SIG-M5 treated with dmso at 0.1 percent for 504 hours (cell line): ENCODE data around the gene ENDOD1.

Source experiments
- DNase-seq: peaks from one replicate; lab custom pipeline; 2025; ENCODE audit not compliant: unreplicated experiment; lab: John Stamatoyannopoulos, UW

ENDOD1 gene

GRCh38 chr11:95074792-95075563 lies 14.7 kb upstream of the ENDOD1 start:
- no peak for DNase-seq

GRCh38 chr11:95076416-95076815 lies 13.2 kb upstream of the ENDOD1 start:
- DNase-seq = peak; percentile 52

GRCh38 chr11:95076981-95077380 lies 12.7 kb upstream of the ENDOD1 start:
- no peak for DNase-seq

- no peak for DNase-seq
These were observed 11.1 kb upstream of the ENDOD1 start for GRCh38 chr11:95078526-95078925.

GRCh38 chr11:95081010-95081409 lies 8.6 kb upstream of the ENDOD1 start:
- DNase-seq = no peak

- DNase-seq = no peak
These were observed 8.2 kb upstream of the ENDOD1 start for GRCh38 chr11:95081412-95081811.

- DNase-seq = no peak
These were observed 7.1 kb upstream of the ENDOD1 start for GRCh38 chr11:95082576-95083001.

GRCh38 chr11:95084509-95084908 lies 5.1 kb upstream of the ENDOD1 start:
- no peak for DNase-seq

GRCh38 chr11:95085117-95085816 lies 4.4 kb upstream of the ENDOD1 start:
- no peak for DNase-seq

- DNase-seq = no peak
These were observed 3.5 kb upstream of the ENDOD1 start for GRCh38 chr11:95086151-95086550.

- no peak for DNase-seq
These were observed 2.6 kb upstream of the ENDOD1 start for GRCh38 chr11:95086836-95087570.

- DNase-seq = peak; percentile 48
These were observed 563 bp upstream of the ENDOD1 start for GRCh38 chr11:95088946-95089619.

GRCh38 chr11:95091663-95092180 lies 2.1 kb downstream of the ENDOD1 start:
- DNase-seq = no peak

GRCh38 chr11:95092549-95093324 lies 3.1 kb downstream of the ENDOD1 start:
- peak; percentile 34 for DNase-seq

- peak; percentile 11 for DNase-seq
These were observed 3.9 kb downstream of the ENDOD1 start for GRCh38 chr11:95093548-95093947.

- peak; percentile 85 for DNase-seq
These were observed 6.4 kb downstream of the ENDOD1 start for GRCh38 chr11:95095858-95096587.

GRCh38 chr11:95097209-95097608 lies 7.6 kb downstream of the ENDOD1 start:
- no peak for DNase-seq

GRCh38 chr11:95098826-95099225 lies 9.2 kb downstream of the ENDOD1 start:
- no peak for DNase-seq

- no peak for DNase-seq
These were observed 10.6 kb downstream of the ENDOD1 start for GRCh38 chr11:95100191-95100648.
